ENCODE data around the gene TTC6. TPM values are rescaled to one million over a fixed set of nuclear protein-coding genes. Genes with fewer than 3 reads are reported as not detected.
A peak's percentile ranks its signal among the peaks of the same experiment; 100 is the strongest.

Gene TTC6
- total RNA-seq, 1 donor from 2014 or later = not detected

GRCh38 chr14:37565550-37565949 lies 29.9 kb upstream of the TTC6 start:
- H3K9me3 Mint-ChIP-seq (ENCODE audit: unreplicated experiment) = no peaks in the 10 kb centered on the region
- H3K4me1 Mint-ChIP-seq (ENCODE audit: low read depth, unreplicated experiment) = no peaks in the 10 kb centered on the region
- H3K4me3 ChIP-seq (ENCODE audit: insufficient read depth, low read depth, low read length) = no peak overlapping the region
- no peaks in the 10 kb centered on the region for H3K27me3 Mint-ChIP-seq (ENCODE audit: low read depth, unreplicated experiment)
- no peak for TF ChIP-seq CTCF (IDR thresholded peaks at IDR 0.05; ENCODE audit: insufficient read depth, low read depth, low read length)
- no peak for TF ChIP-seq EZH2 (IDR thresholded peaks at IDR 0.05; ENCODE audit: insufficient read depth, low read length)
- no peaks in the 10 kb centered on the region for H3K79me2 ChIP-seq (ENCODE audit: insufficient read depth, low read length)
- no peak overlapping the region for H3K4me2 ChIP-seq (ENCODE audit: low read length)
- FAIRE-seq (no peak), DNase-seq (ENCODE audit: low read depth) (no peak)
- H3K9me3 ChIP-seq (ENCODE audit: insufficient read depth, low read depth, low read length) = no peaks in the 10 kb centered on the region
- no peaks in the 10 kb centered on the region for H3K4me1 ChIP-seq (ENCODE audit: insufficient read depth, low read length)
- H3K36me3 ChIP-seq (ENCODE audit: insufficient read depth, low read length) = no peaks in the 10 kb centered on the region
- no peaks in the 10 kb centered on the region for H4K20me1 ChIP-seq (ENCODE audit: insufficient read depth, low read length)
- no peak overlapping the region for H3K4me3 Mint-ChIP-seq (ENCODE audit: unreplicated experiment)
- H3K36me3 Mint-ChIP-seq (ENCODE audit: low read depth, unreplicated experiment) = no peaks in the 10 kb centered on the region
- H3K27ac ChIP-seq (ENCODE audit: low read depth, low read length) = no peak overlapping the region
- H3K9ac ChIP-seq (ENCODE audit: low read length) = no peak overlapping the region
- H3K27ac Mint-ChIP-seq (ENCODE audit: unreplicated experiment) = no peak overlapping the region
- no peaks in the 10 kb centered on the region for H3K27me3 ChIP-seq (ENCODE audit: insufficient read depth, low read length)
- no peak overlapping the region for H2AFZ ChIP-seq (ENCODE audit: low read depth, low read length)

- Histone ChIP-seq H3K9me3 (ENCODE audit: insufficient read depth, low read depth, low read length) (no peaks in the 10 kb centered on the region), H3K79me2 (ENCODE audit: insufficient read depth, low read length) (no peaks in the 10 kb centered on the region), H3K36me3 (ENCODE audit: insufficient read depth, low read length) (no peaks in the 10 kb centered on the region), H3K4me3 (ENCODE audit: insufficient read depth, low read depth, low read length) (no peak overlapping the region), H3K9ac (ENCODE audit: low read length) (no peak overlapping the region), H3K27ac (ENCODE audit: low read depth, low read length) (no peak overlapping the region), H3K4me2 (ENCODE audit: low read length) (no peak overlapping the region), H4K20me1 (ENCODE audit: insufficient read depth, low read length) (no peaks in the 10 kb centered on the region), H3K4me1 (ENCODE audit: insufficient read depth, low read length) (no peaks in the 10 kb centered on the region), H3K27me3 (ENCODE audit: insufficient read depth, low read length) (no peaks in the 10 kb centered on the region), H2AFZ (ENCODE audit: low read depth, low read length) (no peak overlapping the region)
- TF ChIP-seq CTCF (IDR thresholded peaks at IDR 0.05; ENCODE audit: insufficient read depth, low read depth, low read length) = no peak
- no peak for TF ChIP-seq EZH2 (IDR thresholded peaks at IDR 0.05; ENCODE audit: insufficient read depth, low read length)
- Mint-ChIP-seq H3K27ac (ENCODE audit: unreplicated experiment) (no peak overlapping the region), H3K4me1 (ENCODE audit: low read depth, unreplicated experiment) (no peaks in the 10 kb centered on the region), H3K36me3 (ENCODE audit: low read depth, unreplicated experiment) (no peaks in the 10 kb centered on the region), H3K27me3 (ENCODE audit: low read depth, unreplicated experiment) (no peaks in the 10 kb centered on the region), H3K4me3 (ENCODE audit: unreplicated experiment) (no peak overlapping the region), H3K9me3 (ENCODE audit: unreplicated experiment) (no peaks in the 10 kb centered on the region)
- DNase-seq (ENCODE audit: low read depth) (peak; percentile 30), FAIRE-seq (no peak)
These were observed 28.5 kb upstream of the TTC6 start for GRCh38 chr14:37566811-37567371.

- Histone ChIP-seq H2AFZ (ENCODE audit: low read depth, low read length) (no peak overlapping the region), H3K4me1 (ENCODE audit: insufficient read depth, low read length) (no peaks in the 10 kb centered on the region), H3K27ac (ENCODE audit: low read depth, low read length) (no peak overlapping the region), H3K9ac (ENCODE audit: low read length) (no peak overlapping the region), H3K9me3 (ENCODE audit: insufficient read depth, low read depth, low read length) (no peaks in the 10 kb centered on the region), H3K4me2 (ENCODE audit: low read length) (no peak overlapping the region), H3K79me2 (ENCODE audit: insufficient read depth, low read length) (no peaks in the 10 kb centered on the region), H4K20me1 (ENCODE audit: insufficient read depth, low read length) (no peaks in the 10 kb centered on the region), H3K27me3 (ENCODE audit: insufficient read depth, low read length) (no peaks in the 10 kb centered on the region), H3K36me3 (ENCODE audit: insufficient read depth, low read length) (no peaks in the 10 kb centered on the region), H3K4me3 (ENCODE audit: insufficient read depth, low read depth, low read length) (no peak overlapping the region)
- Mint-ChIP-seq H3K4me1 (ENCODE audit: low read depth, unreplicated experiment) (no peaks in the 10 kb centered on the region), H3K4me3 (ENCODE audit: unreplicated experiment) (no peak overlapping the region), H3K27ac (ENCODE audit: unreplicated experiment) (no peak overlapping the region), H3K9me3 (ENCODE audit: unreplicated experiment) (no peaks in the 10 kb centered on the region), H3K36me3 (ENCODE audit: low read depth, unreplicated experiment) (no peaks in the 10 kb centered on the region), H3K27me3 (ENCODE audit: low read depth, unreplicated experiment) (peaks cover 1% of the 10 kb centered on the region)
- DNase-seq (ENCODE audit: low read depth) = no peak
- TF ChIP-seq EZH2 (IDR thresholded peaks at IDR 0.05; ENCODE audit: insufficient read depth, low read length) (no peak), CTCF (IDR thresholded peaks at IDR 0.05; ENCODE audit: insufficient read depth, low read depth, low read length) (no peak)
- FAIRE-seq = no peak
These were observed 25.7 kb upstream of the TTC6 start for GRCh38 chr14:37569729-37570128.

Measured in astrocyte (in vitro differentiated cells and primary cell).